ENCODE data around the gene ZBTB20.

Gene ZBTB20

DNA sequence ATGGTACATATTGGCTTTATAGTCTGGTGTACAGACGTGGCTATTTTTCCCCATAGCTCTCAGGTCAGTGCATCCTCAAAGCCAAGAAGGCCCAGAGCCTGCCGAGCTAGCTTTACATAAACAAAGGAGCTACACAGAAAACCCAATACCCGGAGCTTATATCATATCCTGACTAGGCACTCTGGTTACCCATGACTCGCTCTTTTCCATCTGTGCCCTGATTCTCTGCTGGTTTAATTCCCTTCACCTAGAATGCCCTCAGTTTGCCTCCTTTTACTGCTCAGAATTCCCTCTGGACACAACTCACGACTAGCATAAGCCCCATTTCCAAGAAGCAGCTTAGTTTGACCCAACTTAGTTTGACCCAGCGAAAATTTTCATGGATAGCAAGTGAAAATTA lies 742.5 kb downstream of the ZBTB20 start:
- Histone ChIP-seq H3K27me3 (no peaks in the 10 kb centered on the region), H3K36me3 (no peaks in the 10 kb centered on the region), H3K4me3 (ENCODE audit: low read depth, low read length) (no peak overlapping the region), H3K9me3 (no peaks in the 10 kb centered on the region), H3K4me1 (peaks cover 37% of the 10 kb centered on the region)
- TF ChIP-seq, protein P1, sequence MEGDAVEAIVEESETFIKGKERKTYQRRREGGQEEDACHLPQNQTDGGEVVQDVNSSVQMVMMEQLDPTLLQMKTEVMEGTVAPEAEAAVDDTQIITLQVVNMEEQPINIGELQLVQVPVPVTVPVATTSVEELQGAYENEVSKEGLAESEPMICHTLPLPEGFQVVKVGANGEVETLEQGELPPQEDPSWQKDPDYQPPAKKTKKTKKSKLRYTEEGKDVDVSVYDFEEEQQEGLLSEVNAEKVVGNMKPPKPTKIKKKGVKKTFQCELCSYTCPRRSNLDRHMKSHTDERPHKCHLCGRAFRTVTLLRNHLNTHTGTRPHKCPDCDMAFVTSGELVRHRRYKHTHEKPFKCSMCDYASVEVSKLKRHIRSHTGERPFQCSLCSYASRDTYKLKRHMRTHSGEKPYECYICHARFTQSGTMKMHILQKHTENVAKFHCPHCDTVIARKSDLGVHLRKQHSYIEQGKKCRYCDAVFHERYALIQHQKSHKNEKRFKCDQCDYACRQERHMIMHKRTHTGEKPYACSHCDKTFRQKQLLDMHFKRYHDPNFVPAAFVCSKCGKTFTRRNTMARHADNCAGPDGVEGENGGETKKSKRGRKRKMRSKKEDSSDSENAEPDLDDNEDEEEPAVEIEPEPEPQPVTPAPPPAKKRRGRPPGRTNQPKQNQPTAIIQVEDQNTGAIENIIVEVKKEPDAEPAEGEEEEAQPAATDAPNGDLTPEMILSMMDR (IDR thresholded peaks at IDR 0.05; ENCODE audit: low read depth, low read length): no peak
- no peak for DNase-seq

DNA sequence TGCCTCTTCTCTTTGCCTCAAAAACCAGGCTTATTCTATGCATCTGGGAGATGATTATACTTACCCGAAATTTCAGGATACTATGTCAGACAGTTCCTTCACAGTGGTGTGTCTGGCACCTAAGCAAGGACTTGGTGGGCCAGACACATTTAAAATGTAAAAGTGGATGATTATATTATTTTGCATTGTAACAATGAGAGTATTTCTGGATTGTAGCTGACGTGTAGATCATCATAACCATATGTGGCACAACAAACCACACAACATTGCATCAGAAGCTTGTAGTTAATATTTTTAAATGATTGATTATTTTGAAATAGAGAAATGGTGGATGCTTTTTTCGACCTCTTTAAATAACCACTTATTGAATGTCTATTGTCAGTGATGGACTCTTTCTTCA lies 744.2 kb downstream of the ZBTB20 start:
- H3K4me3 ChIP-seq (ENCODE audit: low read depth, low read length): no peak overlapping the region
- no peaks in the 10 kb centered on the region for H3K9me3 ChIP-seq
- TF ChIP-seq, protein P1 (IDR thresholded peaks at IDR 0.05; ENCODE audit: low read depth, low read length): no peak
- DNase-seq: no peak
- no peaks in the 10 kb centered on the region for H3K36me3 ChIP-seq
- peaks cover 27% of the 10 kb centered on the region for H3K4me1 ChIP-seq
- H3K27me3 ChIP-seq: no peaks in the 10 kb centered on the region

DNA sequence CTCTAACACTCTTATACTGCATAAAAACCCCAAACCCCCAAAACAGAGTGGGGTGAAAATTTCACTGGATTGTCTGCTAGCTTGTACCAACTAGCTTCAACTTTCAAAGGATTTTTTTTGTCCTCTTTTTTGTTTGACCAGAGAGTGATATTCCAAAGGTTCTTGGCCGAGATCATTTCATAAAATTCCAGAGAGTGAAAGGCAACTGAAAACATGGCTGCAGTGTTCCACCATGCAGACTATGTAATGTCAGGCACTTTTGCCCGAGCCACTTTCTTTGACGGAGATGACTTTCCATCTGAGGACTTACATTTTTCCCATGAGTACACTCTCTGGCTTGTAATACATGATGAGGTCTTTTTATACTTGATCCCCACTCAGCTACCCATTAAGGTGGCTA lies 745.7 kb downstream of the ZBTB20 start:
- DNase-seq: no peak
- Histone ChIP-seq H3K4me3 (ENCODE audit: low read depth, low read length) (peak overlapping the region; percentile 1; the same call in 1 of the 2 replicates), H3K36me3 (no peaks in the 10 kb centered on the region), H3K27me3 (no peaks in the 10 kb centered on the region), H3K9me3 (no peaks in the 10 kb centered on the region), H3K4me1 (peaks cover 27% of the 10 kb centered on the region)
- TF ChIP-seq, protein P1 (IDR thresholded peaks at IDR 0.05; ENCODE audit: low read depth, low read length): no peak

DNA sequence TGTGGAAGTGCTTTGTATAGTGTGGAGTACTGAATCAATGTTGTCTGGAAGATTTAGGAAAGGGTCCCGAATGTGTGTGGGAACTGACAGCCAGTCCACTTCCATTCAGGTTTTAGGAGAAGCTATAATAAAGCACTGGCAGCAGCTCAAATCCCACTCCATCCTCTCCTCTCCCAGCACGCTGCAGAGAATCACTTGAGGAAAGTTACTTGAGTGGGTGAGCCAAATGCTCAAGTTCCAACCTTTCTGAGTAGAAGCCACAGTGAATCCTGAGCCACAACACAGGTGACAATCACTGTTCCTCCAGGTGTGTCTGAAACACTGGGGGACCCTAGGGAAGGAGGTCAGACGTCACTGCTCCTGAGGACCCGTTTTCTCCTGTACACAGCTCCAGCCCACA lies 746.7 kb downstream of the ZBTB20 start:
- DNase-seq: no peak
- Histone ChIP-seq H3K4me3 (ENCODE audit: low read depth, low read length) (peak overlapping the region; percentile 29), H3K9me3 (no peaks in the 10 kb centered on the region), H3K4me1 (peaks cover 27% of the 10 kb centered on the region), H3K27me3 (no peaks in the 10 kb centered on the region), H3K36me3 (no peaks in the 10 kb centered on the region)
- TF ChIP-seq, protein P1 (IDR thresholded peaks at IDR 0.05; ENCODE audit: low read depth, low read length): no peak

DNA sequence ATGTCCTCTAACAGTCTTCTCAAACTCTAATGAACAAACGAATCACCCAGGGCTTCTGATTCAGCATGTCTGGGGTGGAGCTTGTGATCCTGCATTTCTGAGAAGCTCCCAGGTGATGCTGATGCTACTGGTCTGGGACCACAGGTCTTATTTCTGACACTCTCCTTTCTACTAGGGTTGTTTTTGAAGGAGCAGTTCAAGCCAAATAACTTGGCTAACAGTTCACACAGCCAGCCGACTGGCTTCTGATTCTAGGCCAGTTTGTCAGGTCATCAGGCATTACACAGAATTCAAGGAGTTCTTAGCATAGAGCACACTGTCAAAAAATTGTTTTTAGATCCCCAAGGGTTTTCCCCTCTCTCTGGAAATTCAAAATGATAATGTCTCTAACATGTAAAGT lies 752.5 kb downstream of the ZBTB20 start:
- no peak overlapping the region for H3K4me3 ChIP-seq (ENCODE audit: low read depth, low read length)
- DNase-seq: no peak
- TF ChIP-seq, protein P1 (IDR thresholded peaks at IDR 0.05; ENCODE audit: low read depth, low read length): no peak
- no peaks in the 10 kb centered on the region for H3K27me3 ChIP-seq
- H3K4me1 ChIP-seq: peaks cover under 1% of the 10 kb centered on the region; the same call in 1 of the 2 replicates
- H3K9me3 ChIP-seq: no peaks in the 10 kb centered on the region
- H3K36me3 ChIP-seq: no peaks in the 10 kb centered on the region

- Histone ChIP-seq H3K9me3 (no peaks in the 10 kb centered on the region), H3K4me3 (ENCODE audit: low read depth, low read length) (no peak overlapping the region), H3K27me3 (no peaks in the 10 kb centered on the region), H3K36me3 (peaks cover 3% of the 10 kb centered on the region; the same call in 1 of the 2 replicates), H3K4me1 (no peaks in the 10 kb centered on the region)
- no peak for DNase-seq
- TF ChIP-seq, protein P1 (IDR thresholded peaks at IDR 0.05; ENCODE audit: low read depth, low read length): no peak
These were observed 753.6 kb downstream of the ZBTB20 start for GRCh38 chr3:114393367-114394072.
